GM19043 (cell line): ENCODE results near the gene UBE2D1.

ENCODE experiments used
- ATAC-seq: cut with Tn5 transposase; IDR thresholded peaks from one replicate; pipeline ENCODE4 v1.9.1; 2021; ENCODE audit warnings: low read depth; ENCODE audit not compliant: unreplicated experiment

UBE2D1 gene

GRCh38 chr10:58334817-58335305, at the start of gene UBE2D1:
Gene UBE2D1, plus strand, starts transcription at chr10:58335006. Its CDS starts 196 bp downstream, at chr10:58335202.
- peak; percentile 98 for ATAC-seq

- peak; percentile 91 for ATAC-seq
Observed at GRCh38 chr10:58291538-58292174, 43.1 kb upstream of the UBE2D1 start.

GRCh38 chr10:58293989-58294388, 40.8 kb upstream of the UBE2D1 start:
- no peak for ATAC-seq

GRCh38 chr10:58299580-58299979, 35.2 kb upstream of the UBE2D1 start:
- peak; percentile 91 for ATAC-seq

GRCh38 chr10:58300676-58301075, 34.1 kb upstream of the UBE2D1 start:
- no peak for ATAC-seq

- ATAC-seq, result no peak
Observed at GRCh38 chr10:58302254-58302653, 32.6 kb upstream of the UBE2D1 start.

GRCh38 chr10:58304099-58304633, 30.6 kb upstream of the UBE2D1 start:
- ATAC-seq, result no peak

GRCh38 chr10:58305821-58306220, 29.0 kb upstream of the UBE2D1 start:
- no peak for ATAC-seq

- ATAC-seq, result no peak
Observed at GRCh38 chr10:58307676-58308075, 27.1 kb upstream of the UBE2D1 start.

- no peak for ATAC-seq
Observed at GRCh38 chr10:58311026-58311425, 23.8 kb upstream of the UBE2D1 start.

- ATAC-seq, result no peak
Observed at GRCh38 chr10:58316874-58317273, 17.9 kb upstream of the UBE2D1 start.

- no peak for ATAC-seq
Observed at GRCh38 chr10:58318346-58318745, 16.5 kb upstream of the UBE2D1 start.

- ATAC-seq, result no peak
Observed at GRCh38 chr10:58319599-58319998, 15.2 kb upstream of the UBE2D1 start.

GRCh38 chr10:58320351-58321049, 14.3 kb upstream of the UBE2D1 start:
- no peak for ATAC-seq

GRCh38 chr10:58322072-58322834, 12.6 kb upstream of the UBE2D1 start:
- ATAC-seq, result peak; percentile 72

GRCh38 chr10:58322835-58323209, 12.0 kb upstream of the UBE2D1 start:
- no peak for ATAC-seq

GRCh38 chr10:58326967-58327381, 7.8 kb upstream of the UBE2D1 start:
- no peak for ATAC-seq

- ATAC-seq, result no peak
Observed at GRCh38 chr10:58328233-58328632, 6.6 kb upstream of the UBE2D1 start.

- no peak for ATAC-seq
Observed at GRCh38 chr10:58330431-58330830, 4.4 kb upstream of the UBE2D1 start.

GRCh38 chr10:58331646-58332045, 3.2 kb upstream of the UBE2D1 start:
- no peak for ATAC-seq
